Measurements from ENCODE around the gene KLHL15. TPM values are rescaled to one million over a fixed set of nuclear protein-coding genes. Genes with fewer than 3 reads are reported as not detected.
"Not testable (repeated sequence)": the region's sequence is repeated elsewhere in the genome, so short reads cannot be mapped to it uniquely, and the experiment has no call there.

Gene KLHL15
- total RNA-seq, 2 experiments from 2014 or later, result 20.6 to 21.5 TPM

GRCh38 chrX:23981222-23981621, 45.8 kb downstream of the KLHL15 start:
- peaks cover 7% of the 10 kb centered on the region for H3K36me3 Mint-ChIP-seq (ENCODE audit: low read depth)
- H3K9me3 Mint-ChIP-seq, result no peaks in the 10 kb centered on the region
- H3K4me1 Mint-ChIP-seq (ENCODE audit: low read depth), result peaks cover 7% of the 10 kb centered on the region
- intact Hi-C loops (cut with micrococcal nuclease), result no loop called here
- DNase-seq, result no peak
- H3K27ac Mint-ChIP-seq, result no peak overlapping the region
- H3K27me3 Mint-ChIP-seq (ENCODE audit: low read depth), result no peaks in the 10 kb centered on the region
- no peak overlapping the region for H3K4me3 Mint-ChIP-seq
- CTCF ChIA-PET, result no interaction called here

- H3K36me3 Mint-ChIP-seq (ENCODE audit: low read depth), result peaks cover 6% of the 10 kb centered on the region
- intact Hi-C loops (cut with micrococcal nuclease), result no loop called here
These were observed 47.0 kb downstream of the KLHL15 start for GRCh38 chrX:23980011-23980441.

GRCh38 chrX:23978491-23978890, 48.5 kb downstream of the KLHL15 start:
- CTCF ChIA-PET, result no interaction called here
- H3K27me3 Mint-ChIP-seq (ENCODE audit: low read depth), result no peaks in the 10 kb centered on the region

More at GRCh38 chrX:23980011-23980441, 47.0 kb downstream of the KLHL15 start:
- H3K9me3 Mint-ChIP-seq, result no peaks in the 10 kb centered on the region
- H3K4me3 Mint-ChIP-seq, result no peak overlapping the region
- peaks cover 4% of the 10 kb centered on the region for H3K4me1 Mint-ChIP-seq (ENCODE audit: low read depth)
- no peak for DNase-seq
- CTCF ChIA-PET, result interaction anchor here (0.6 kb wide), 1 partner anchor 77 kb away, joined by 3 read pairs; no protein-coding TSS in a partner anchor
- no peaks in the 10 kb centered on the region for H3K27me3 Mint-ChIP-seq (ENCODE audit: low read depth)
- no peak overlapping the region for H3K27ac Mint-ChIP-seq

GRCh38 chrX:23965630-23966029, 61.4 kb downstream of the KLHL15 start:
- H3K36me3 Mint-ChIP-seq (ENCODE audit: low read depth); H3K27ac Mint-ChIP-seq; DNase-seq; H3K4me3 Mint-ChIP-seq; CTCF ChIA-PET; H3K27me3 Mint-ChIP-seq (ENCODE audit: low read depth); intact Hi-C loops (cut with micrococcal nuclease); H3K4me1 Mint-ChIP-seq (ENCODE audit: low read depth); H3K9me3 Mint-ChIP-seq: not testable (repeated sequence)

More at GRCh38 chrX:23978491-23978890, 48.5 kb downstream of the KLHL15 start:
- no peak overlapping the region for H3K27ac Mint-ChIP-seq
- intact Hi-C loops (cut with micrococcal nuclease), result no loop called here
- no peak overlapping the region for H3K4me3 Mint-ChIP-seq
- peaks cover 5% of the 10 kb centered on the region for H3K36me3 Mint-ChIP-seq (ENCODE audit: low read depth)
- H3K4me1 Mint-ChIP-seq (ENCODE audit: low read depth), result peaks cover 2% of the 10 kb centered on the region
- DNase-seq, result no peak
- no peaks in the 10 kb centered on the region for H3K9me3 Mint-ChIP-seq

- Mint-ChIP-seq H3K27me3 (ENCODE audit: low read depth) (no peaks in the 10 kb centered on the region), H3K9me3 (no peaks in the 10 kb centered on the region), H3K4me1 (ENCODE audit: low read depth) (peaks cover 8% of the 10 kb centered on the region), H3K36me3 (ENCODE audit: low read depth) (no peaks in the 10 kb centered on the region), H3K4me3 (no peak overlapping the region), H3K27ac (no peak overlapping the region)
- no peak for DNase-seq
- CTCF ChIA-PET, result interaction anchor here (0.6 to 0.9 kb wide), 2 partner anchors 37 to 62 kb away, joined by 3 to 4 read pairs; no protein-coding TSS in a partner anchor
- intact Hi-C loops (cut with micrococcal nuclease), result no loop called here
These were observed 62.8 kb downstream of the KLHL15 start for GRCh38 chrX:23964191-23964590.

- Mint-ChIP-seq H3K36me3 (ENCODE audit: low read depth) (no peaks in the 10 kb centered on the region), H3K9me3 (no peaks in the 10 kb centered on the region), H3K27me3 (ENCODE audit: low read depth) (no peaks in the 10 kb centered on the region), H3K4me1 (ENCODE audit: low read depth) (peaks cover 12% of the 10 kb centered on the region), H3K4me3 (peak overlapping the region; percentile 26), H3K27ac (peak overlapping the region; percentile 83)
- CTCF ChIA-PET, result no interaction called here
- intact Hi-C loops (cut with micrococcal nuclease), result loop anchor here (1.0 kb wide), 1 partner anchor 175 kb away; no protein-coding TSS in a partner anchor
- peak; percentile 58 for DNase-seq
These were observed 67.2 kb downstream of the KLHL15 start for GRCh38 chrX:23959781-23960180.

- Mint-ChIP-seq H3K4me3 (no peak overlapping the region), H3K27me3 (ENCODE audit: low read depth) (no peaks in the 10 kb centered on the region), H3K27ac (peak overlapping the region; percentile 97), H3K9me3 (no peaks in the 10 kb centered on the region), H3K36me3 (ENCODE audit: low read depth) (no peaks in the 10 kb centered on the region), H3K4me1 (ENCODE audit: low read depth) (peaks cover 20% of the 10 kb centered on the region)
- intact Hi-C loops (cut with micrococcal nuclease), result no loop called here
- DNase-seq, result no peak
- CTCF ChIA-PET, result interaction anchor here (0.5 to 0.8 kb wide), 3 partner anchors 14 to 96 kb away, joined by 3 read pairs; no protein-coding TSS in a partner anchor
These were observed 72.6 kb downstream of the KLHL15 start for GRCh38 chrX:23954396-23954795.

- H3K9me3 Mint-ChIP-seq, result no peaks in the 10 kb centered on the region
- no peaks in the 10 kb centered on the region for H3K27me3 Mint-ChIP-seq (ENCODE audit: low read depth)
- intact Hi-C loops (cut with micrococcal nuclease), result loop anchor here (1.0 to 2.0 kb wide), 11 partner anchors 39 to 527 kb away; partner anchors contain the start of genes CXorf58, EIF2S3 and SAT1
- H3K27ac Mint-ChIP-seq, result peak overlapping the region; percentile 97
- peaks cover 17% of the 10 kb centered on the region for H3K4me1 Mint-ChIP-seq (ENCODE audit: low read depth)
- CTCF ChIA-PET, result no interaction called here
- H3K4me3 Mint-ChIP-seq, result peak overlapping the region; percentile 79
- DNase-seq, result peak; percentile 30
- H3K36me3 Mint-ChIP-seq (ENCODE audit: low read depth), result no peaks in the 10 kb centered on the region
These were observed 73.1 kb downstream of the KLHL15 start for GRCh38 chrX:23953908-23954269.

GRCh38 chrX:23952984-23953907, 73.7 kb downstream of the KLHL15 start:
- DNase-seq, result peak; percentile 70
- Mint-ChIP-seq H3K4me3 (peak overlapping the region; percentile 79), H3K4me1 (ENCODE audit: low read depth) (peaks cover 16% of the 10 kb centered on the region), H3K27me3 (ENCODE audit: low read depth) (no peaks in the 10 kb centered on the region), H3K27ac (peak overlapping the region; percentile 97), H3K36me3 (ENCODE audit: low read depth) (no peaks in the 10 kb centered on the region), H3K9me3 (no peaks in the 10 kb centered on the region)
- intact Hi-C loops (cut with micrococcal nuclease), result loop anchor here (1.0 to 2.0 kb wide), 11 partner anchors 40 to 528 kb away; partner anchors contain the start of genes CXorf58, EIF2S3 and SAT1
- CTCF ChIA-PET, result interaction anchor here (0.6 to 1.2 kb wide), 3 partner anchors 13 to 101 kb away, joined by 3 to 5 read pairs (median 3); no protein-coding TSS in a partner anchor

- Mint-ChIP-seq H3K4me1 (ENCODE audit: low read depth) (peaks cover 16% of the 10 kb centered on the region), H3K4me3 (peak overlapping the region; percentile 18), H3K27me3 (ENCODE audit: low read depth) (no peaks in the 10 kb centered on the region), H3K27ac (no peak overlapping the region), H3K36me3 (ENCODE audit: low read depth) (no peaks in the 10 kb centered on the region), H3K9me3 (no peaks in the 10 kb centered on the region)
- intact Hi-C loops (cut with micrococcal nuclease), result loop anchor here (2.0 kb wide), 2 partner anchors 198 to 528 kb away; no protein-coding TSS in a partner anchor
- CTCF ChIA-PET, result interaction anchor here (0.6 to 1.2 kb wide), 3 partner anchors 12 to 102 kb away, joined by 3 to 5 read pairs (median 3); no protein-coding TSS in a partner anchor
- no peak for DNase-seq
These were observed 74.6 kb downstream of the KLHL15 start for GRCh38 chrX:23952391-23952790.

GRCh38 chrX:23945206-23945605, 81.8 kb downstream of the KLHL15 start:
- Mint-ChIP-seq H3K9me3 (no peaks in the 10 kb centered on the region), H3K4me1 (ENCODE audit: low read depth) (peaks cover 2% of the 10 kb centered on the region), H3K27me3 (ENCODE audit: low read depth) (no peaks in the 10 kb centered on the region), H3K36me3 (ENCODE audit: low read depth) (no peaks in the 10 kb centered on the region), H3K4me3 (no peak overlapping the region), H3K27ac (no peak overlapping the region)
- DNase-seq, result no peak
- intact Hi-C loops (cut with micrococcal nuclease), result no loop called here
- CTCF ChIA-PET, result no interaction called here

GRCh38 chrX:23944234-23944633, 82.8 kb downstream of the KLHL15 start:
- Mint-ChIP-seq H3K27ac (no peak overlapping the region), H3K27me3 (ENCODE audit: low read depth) (no peaks in the 10 kb centered on the region), H3K36me3 (ENCODE audit: low read depth) (no peaks in the 10 kb centered on the region), H3K4me3 (no peak overlapping the region), H3K9me3 (no peaks in the 10 kb centered on the region), H3K4me1 (ENCODE audit: low read depth) (peaks cover 2% of the 10 kb centered on the region)
- CTCF ChIA-PET, result no interaction called here
- intact Hi-C loops (cut with micrococcal nuclease), result no loop called here
- DNase-seq, result no peak
